Myometrial cell (primary cell): ENCODE measurements around the gene TCEAL1. TPM values are rescaled to one million over a fixed set of nuclear protein-coding genes. Genes with fewer than 3 reads are reported as not detected.

Experiments
- total RNA-seq: library from RNA; depleted of rRNA; stranded (reverse); fragments of >200 nt; gene quantifications from 2 replicates; pipeline ENCODE4 v1.2.3, GENCODE V29; 2015

Gene TCEAL1, protein sequence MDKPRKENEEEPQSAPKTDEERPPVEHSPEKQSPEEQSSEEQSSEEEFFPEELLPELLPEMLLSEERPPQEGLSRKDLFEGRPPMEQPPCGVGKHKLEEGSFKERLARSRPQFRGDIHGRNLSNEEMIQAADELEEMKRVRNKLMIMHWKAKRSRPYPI
- total RNA-seq, result 28.7 and 34.0 TPM in 2 replicates

DNA sequence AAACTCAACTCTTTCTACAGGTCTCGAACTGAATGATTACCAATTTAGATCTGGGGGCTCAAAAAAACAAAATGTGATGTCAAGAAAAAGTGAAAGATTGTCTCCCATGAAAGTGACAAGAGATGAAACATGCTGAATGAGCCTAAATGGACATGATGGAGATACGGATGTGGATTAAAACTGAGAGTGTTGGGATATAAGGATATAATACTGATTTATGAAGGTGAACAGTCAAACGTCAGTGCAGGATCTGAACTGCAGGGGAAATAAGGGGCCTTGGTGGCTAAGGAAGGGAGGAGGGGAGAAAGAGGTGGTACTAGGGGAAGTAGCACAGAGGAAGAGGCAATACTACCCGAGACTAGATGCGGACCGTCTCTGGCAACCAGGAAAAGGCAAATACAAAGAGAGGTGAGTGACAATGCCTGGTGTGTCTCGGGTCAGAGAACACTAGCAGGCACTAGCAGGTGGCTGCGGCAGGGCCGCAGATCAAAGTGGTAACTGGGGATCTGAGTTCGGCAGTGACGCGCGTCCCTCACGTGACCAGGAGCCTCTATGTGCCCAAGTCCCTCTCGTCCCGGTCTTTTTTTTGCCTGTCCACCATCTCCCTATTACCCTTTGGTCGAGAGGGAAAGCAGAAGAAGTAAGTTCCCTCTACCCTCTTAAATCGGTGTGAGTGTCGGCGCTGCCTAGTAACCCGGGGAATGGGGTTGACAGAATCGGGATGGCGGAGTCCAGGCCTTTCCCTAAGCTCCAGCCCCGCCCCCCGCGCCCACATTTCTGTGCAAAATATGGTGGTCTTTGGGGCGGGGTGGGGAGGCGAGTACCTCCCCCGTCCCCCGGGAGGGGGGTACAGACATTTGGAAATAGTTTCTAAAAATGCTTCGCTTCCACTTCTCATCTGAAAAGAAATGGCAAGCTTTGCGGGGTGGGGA, at the start of gene TCEAL1:
Gene TCEAL1, plus strand, starts transcription at position 590 of the 932 bp plus-strand sequence. CDS start 942 bp downstream, outside the sequence.

GRCh38 chrX:103585411-103586313, 43.1 kb upstream of the TCEAL1 start, which contains the start of gene TCEAL4:
TCEAL4 (plus strand) TSS chrX:103585515; CDS start chrX:103586676, 1,161 bp downstream.

DNA sequence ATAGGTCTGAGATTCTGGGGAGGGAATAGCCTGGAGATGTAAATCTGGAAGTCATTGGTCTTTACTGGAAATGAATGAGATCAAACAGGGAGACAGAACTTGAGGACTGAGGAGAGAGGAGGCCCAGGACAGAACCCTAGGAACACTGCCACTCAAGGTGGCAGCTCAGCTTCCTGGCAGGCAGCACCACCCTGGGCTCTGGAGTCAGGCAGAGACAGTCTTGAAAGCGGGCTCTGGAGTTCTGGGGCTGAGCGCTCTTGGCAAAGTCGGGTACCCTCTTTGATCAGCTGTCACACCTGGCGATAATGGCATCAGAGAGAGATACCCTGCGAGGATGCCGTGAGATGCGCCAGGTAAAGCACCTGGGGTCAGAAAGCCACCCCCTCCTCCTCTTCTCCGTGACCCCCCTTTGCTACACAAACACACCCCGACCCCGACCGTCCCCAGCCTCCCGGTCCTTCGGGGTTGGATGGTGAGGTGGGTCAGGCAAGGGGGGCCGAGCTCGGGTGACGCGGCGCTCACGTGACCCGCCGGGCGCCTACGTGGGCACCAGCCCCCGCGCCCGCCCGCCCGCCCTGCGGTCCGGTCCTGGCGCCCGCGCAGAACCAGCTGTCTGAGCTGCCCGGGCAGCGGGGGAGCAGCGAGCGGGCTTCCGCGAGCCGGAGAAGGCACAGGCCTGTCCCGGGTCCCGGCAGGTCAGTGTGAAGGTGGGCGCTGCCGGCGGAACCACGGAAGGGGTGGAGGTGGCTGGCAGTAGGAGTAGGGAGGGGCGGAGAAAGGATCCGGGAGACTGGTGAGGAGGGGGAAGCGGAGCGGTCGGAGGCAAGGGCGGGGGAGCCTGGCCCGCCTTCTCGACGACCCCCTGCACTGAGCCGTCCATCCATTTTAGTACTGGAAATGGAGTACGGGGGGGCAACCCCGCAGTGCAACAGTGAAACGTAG, 21.1 kb upstream of the TCEAL1 start, which contains the start of gene TCEAL3:
Gene TCEAL3, plus strand, starts transcription at position 600 of the 942 bp plus-strand sequence. CDS start 1,102 bp downstream, outside the sequence.

Other genes with a start within 250 kb of the TCEAL1 start
- not detected in 2 replicates for gene RAB40A, start 109.5 kb upstream of the TCEAL1 start, total RNA-seq
- 59.7 and 60.1 TPM in 2 replicates for gene TCEAL4, start 43.5 kb upstream of the TCEAL1 start, total RNA-seq
- gene TCEAL3, start 21.0 kb upstream of the TCEAL1 start, total RNA-seq, result 36.0 and 42.7 TPM in 2 replicates
- gene MORF4L2, start 57.7 kb downstream of the TCEAL1 start, total RNA-seq, result 509 and 767 TPM in 2 replicates
- not detected in 2 replicates for gene TMEM31, start 81.9 kb downstream of the TCEAL1 start, total RNA-seq
- 1.8 TPM in 1 of 2 replicates, not detected in the other for gene PLP1, start 147.9 kb downstream of the TCEAL1 start, total RNA-seq
- gene RAB9B, start 203.3 kb downstream of the TCEAL1 start, total RNA-seq, result 0.29 and 1.1 TPM in 2 replicates